D721Med (cell line): ENCODE data around the gene ARHGEF11.

Experiments
- DNase-seq: peaks from one replicate; pipeline ENCODE4 v3.0.0; 2011; ENCODE audit warnings: low spot score; ENCODE audit not compliant: insufficient read length
- FAIRE-seq: peaks from 2 replicates; lab custom pipeline; 2011; peaks lifted over from hg19 to GRCh38; lab: Jason Lieb, UNC
- CTCF ChIP-seq: IDR thresholded peaks from 2 replicates; pipeline ENCODE4 v1.5.1; 2012; ENCODE audit warnings: mild to moderate bottlenecking, control low read depth; ENCODE audit not compliant: insufficient read depth; ENCODE audit errors: missing control alignments

The ARHGEF11 gene

GRCh38 chr1:157050836-157051235 is 5.3 kb upstream of the ARHGEF11 start:
- DNase-seq (no peak), FAIRE-seq (no peak)
- no peak for TF ChIP-seq CTCF

DNA sequence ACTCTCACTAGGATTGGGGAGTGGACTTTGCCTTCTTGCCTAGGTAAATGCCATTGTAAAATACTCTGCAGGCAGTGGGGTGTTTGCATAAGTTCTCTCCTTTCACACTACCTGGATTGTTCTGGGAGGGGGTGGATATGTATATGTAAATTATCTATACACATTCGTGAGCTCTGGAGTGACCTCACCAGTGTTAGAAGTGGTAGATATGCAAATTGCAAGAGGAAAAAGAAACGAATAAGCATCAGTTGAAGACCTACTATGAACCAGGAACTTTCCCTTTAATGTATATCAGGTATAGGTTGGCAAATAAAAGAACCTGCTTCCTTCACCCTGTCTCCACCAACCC is 1.5 kb upstream of the ARHGEF11 start:
- DNase-seq (no peak), FAIRE-seq (no peak)
- no peak for TF ChIP-seq CTCF

DNA sequence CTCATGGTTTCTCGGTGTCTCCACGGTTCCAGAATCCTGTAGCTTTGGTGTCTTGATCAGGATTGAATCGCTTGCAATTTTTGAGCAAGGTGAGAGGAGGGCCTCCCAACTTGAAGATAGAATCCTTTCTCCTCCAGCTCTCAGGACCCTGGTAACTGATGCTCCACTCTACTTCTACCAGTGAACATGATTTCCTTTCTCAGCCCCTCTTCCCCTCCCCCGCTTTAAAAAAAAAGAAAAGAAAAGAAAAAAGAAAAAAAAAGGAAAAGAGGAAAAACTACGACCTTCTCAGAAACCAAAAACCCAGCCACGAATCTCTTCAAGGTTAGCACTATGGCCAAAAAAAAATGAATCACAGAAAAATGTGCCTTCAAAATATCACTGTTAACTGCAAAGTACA is 1.2 kb downstream of the ARHGEF11 start:
- no peak for FAIRE-seq
- TF ChIP-seq CTCF, result no peak
- DNase-seq, result no peak

- DNase-seq (no peak), FAIRE-seq (no peak)
- no peak for TF ChIP-seq CTCF
Observed at GRCh38 chr1:157043685-157044084, 1.9 kb downstream of the ARHGEF11 start.

- TF ChIP-seq CTCF, result no peak
- FAIRE-seq (no peak), DNase-seq (no peak)
Observed at GRCh38 chr1:157042846-157043245, 2.7 kb downstream of the ARHGEF11 start.

DNA sequence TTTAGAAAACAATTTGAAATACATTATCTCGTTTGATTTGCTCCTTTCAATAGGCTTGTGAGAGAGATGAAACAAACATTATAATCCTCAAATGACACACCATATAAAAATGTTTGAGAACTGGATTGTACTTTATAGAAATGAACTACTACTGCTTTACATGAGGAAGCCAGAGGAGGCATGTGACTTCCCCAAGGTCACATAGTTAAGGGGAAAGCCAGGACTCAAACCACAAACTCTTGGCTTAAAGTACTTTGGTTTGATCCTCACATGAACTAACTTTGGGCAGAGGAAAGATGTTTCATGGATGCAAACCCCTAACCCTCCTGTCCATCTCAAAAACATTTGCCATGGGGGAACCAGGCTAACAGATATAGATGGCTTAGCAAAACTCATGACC is 4.7 kb downstream of the ARHGEF11 start:
- DNase-seq, result no peak
- no peak for TF ChIP-seq CTCF
- no peak for FAIRE-seq

GRCh38 chr1:157035121-157035520 is 10.4 kb downstream of the ARHGEF11 start:
- FAIRE-seq (no peak), DNase-seq (no peak)
- TF ChIP-seq CTCF, result no peak
